Measurements from ENCODE around the gene EXOC1.

- TF ChIP-seq EZH2phosphoT487 (IDR thresholded peaks at IDR 0.05; ENCODE audit: borderline replicate concordance, low read length) (no peak), CTCF (IDR thresholded peaks at IDR 0.05; ENCODE audit: low read depth, low read length, poor library complexity, severe bottlenecking) (no peak)
Measured at GRCh38 chr4:55880652-55881280, 27.3 kb downstream of the EXOC1 start.
